Measurements from ENCODE around the gene PRR23C. TPM values are rescaled to one million over a fixed set of nuclear protein-coding genes. Genes with fewer than 3 reads are reported as not detected.

The PRR23C gene
- total RNA-seq, 2 donors from 2014 or later = not detected

DNA sequence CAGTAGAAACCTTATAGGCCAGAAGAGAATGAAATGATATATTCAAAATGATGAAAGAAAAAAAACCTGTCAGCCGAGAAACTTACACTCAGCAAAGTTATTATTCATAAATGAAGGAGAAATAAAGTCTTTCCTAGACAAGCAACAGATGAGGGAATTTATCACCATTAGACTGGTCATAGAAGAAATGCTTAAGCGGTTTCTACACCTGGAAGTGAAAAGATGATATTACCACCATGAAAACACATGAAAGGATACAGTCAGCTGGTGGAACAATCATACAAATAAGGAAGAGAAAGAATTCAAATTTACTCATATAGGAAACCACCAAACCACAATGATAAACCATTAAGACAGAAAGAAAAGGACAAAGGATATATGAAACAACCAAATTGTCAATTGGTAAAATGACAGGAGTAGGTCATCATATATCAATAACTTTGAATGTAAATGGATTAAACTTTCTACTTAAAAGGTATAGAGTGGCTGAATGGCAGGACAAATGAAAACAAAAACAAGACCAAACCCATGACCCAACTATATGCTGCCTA is 29.9 kb upstream of the PRR23C start:
- TF ChIP-seq, protein P1, sequence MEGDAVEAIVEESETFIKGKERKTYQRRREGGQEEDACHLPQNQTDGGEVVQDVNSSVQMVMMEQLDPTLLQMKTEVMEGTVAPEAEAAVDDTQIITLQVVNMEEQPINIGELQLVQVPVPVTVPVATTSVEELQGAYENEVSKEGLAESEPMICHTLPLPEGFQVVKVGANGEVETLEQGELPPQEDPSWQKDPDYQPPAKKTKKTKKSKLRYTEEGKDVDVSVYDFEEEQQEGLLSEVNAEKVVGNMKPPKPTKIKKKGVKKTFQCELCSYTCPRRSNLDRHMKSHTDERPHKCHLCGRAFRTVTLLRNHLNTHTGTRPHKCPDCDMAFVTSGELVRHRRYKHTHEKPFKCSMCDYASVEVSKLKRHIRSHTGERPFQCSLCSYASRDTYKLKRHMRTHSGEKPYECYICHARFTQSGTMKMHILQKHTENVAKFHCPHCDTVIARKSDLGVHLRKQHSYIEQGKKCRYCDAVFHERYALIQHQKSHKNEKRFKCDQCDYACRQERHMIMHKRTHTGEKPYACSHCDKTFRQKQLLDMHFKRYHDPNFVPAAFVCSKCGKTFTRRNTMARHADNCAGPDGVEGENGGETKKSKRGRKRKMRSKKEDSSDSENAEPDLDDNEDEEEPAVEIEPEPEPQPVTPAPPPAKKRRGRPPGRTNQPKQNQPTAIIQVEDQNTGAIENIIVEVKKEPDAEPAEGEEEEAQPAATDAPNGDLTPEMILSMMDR (IDR thresholded peaks at IDR 0.05) = no peak
- no peak overlapping the region for H3K4me3 ChIP-seq
- intact Hi-C loops (cut with DNase I) = no loop called here

GRCh38 chr3:139062918-139063317 is 18.2 kb upstream of the PRR23C start:
- no peaks in the 10 kb centered on the region for H3K9me3 ChIP-seq
- H3K4me3 ChIP-seq = no peak overlapping the region
- intact Hi-C loops (cut with DNase I) = no loop called here
- H3K9ac ChIP-seq (ENCODE audit: low read depth in 2 of 2, low read length in 2 of 2) = no peak overlapping the region
- no peak for DNase-seq
- no peaks in the 10 kb centered on the region for H3K4me1 ChIP-seq
- no peaks in the 10 kb centered on the region for H3K27me3 ChIP-seq
- TF ChIP-seq, protein P1 (IDR thresholded peaks at IDR 0.05) = no peak
- no peaks in the 10 kb centered on the region for H3K36me3 ChIP-seq
- H3K27ac ChIP-seq = no peak overlapping the region

More for the DNA sequence above, 29.9 kb upstream of the PRR23C start:
- Histone ChIP-seq H3K4me1 (no peaks in the 10 kb centered on the region), H3K9ac (ENCODE audit: low read depth in 2 of 2, low read length in 2 of 2) (no peak overlapping the region), H3K36me3 (no peaks in the 10 kb centered on the region), H3K27ac (no peak overlapping the region), H3K27me3 (no peaks in the 10 kb centered on the region), H3K9me3 (no peaks in the 10 kb centered on the region)
- no peak for DNase-seq

GRCh38 chr3:139052802-139053600 is 8.3 kb upstream of the PRR23C start:
- H3K9ac ChIP-seq (ENCODE audit: low read depth in 2 of 2, low read length in 2 of 2) = no peak overlapping the region
- H3K4me3 ChIP-seq = no peak overlapping the region
- H3K36me3 ChIP-seq = no peaks in the 10 kb centered on the region
- no peaks in the 10 kb centered on the region for H3K27me3 ChIP-seq
- H3K4me1 ChIP-seq = no peaks in the 10 kb centered on the region
- no peak for DNase-seq
- no peaks in the 10 kb centered on the region for H3K9me3 ChIP-seq
- intact Hi-C loops (cut with DNase I) = no loop called here
- TF ChIP-seq, protein P1 (IDR thresholded peaks at IDR 0.05) = no peak
- H3K27ac ChIP-seq = no peak overlapping the region

DNA sequence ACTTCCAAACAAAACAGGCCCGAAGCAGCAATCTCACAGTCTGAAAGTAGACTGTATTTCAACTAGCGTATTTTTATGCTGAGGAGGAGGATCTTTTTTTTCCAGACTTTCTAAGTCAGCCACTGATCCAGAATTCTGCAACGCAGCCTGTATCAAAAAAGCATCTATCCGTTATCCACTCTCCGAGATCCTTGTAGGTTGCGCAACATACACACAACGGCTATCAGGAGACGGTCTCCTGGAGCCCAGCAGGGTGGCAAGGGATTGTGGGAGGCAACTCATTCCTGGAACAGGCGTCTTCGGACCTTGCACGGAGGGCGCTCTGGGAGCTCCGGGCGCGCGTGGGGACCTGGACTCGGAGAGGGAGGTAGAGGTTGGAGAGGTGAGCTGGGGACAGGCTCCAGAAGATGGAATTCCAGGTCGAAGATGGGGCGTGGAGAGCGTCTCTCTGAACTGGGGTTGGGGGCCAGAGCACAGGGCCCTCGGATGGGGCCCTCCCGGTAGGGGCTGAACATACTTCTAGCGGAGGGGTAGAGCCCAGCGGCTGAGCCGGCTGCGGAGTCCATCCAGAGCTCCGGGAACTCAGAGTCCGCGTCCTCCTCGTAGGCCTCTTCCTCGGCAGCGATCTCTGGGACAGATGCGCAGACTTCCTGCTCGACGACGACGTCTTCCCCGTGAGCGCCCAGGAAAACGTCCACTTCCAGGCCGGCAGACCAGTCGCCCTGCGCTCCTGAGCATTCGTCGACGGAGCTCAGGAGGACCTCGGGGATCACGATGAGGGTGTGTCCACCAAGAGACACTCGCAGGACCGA is 932 bp downstream of the PRR23C start:
- H3K4me3 ChIP-seq = no peak overlapping the region
- H3K4me1 ChIP-seq = no peaks in the 10 kb centered on the region
- no peaks in the 10 kb centered on the region for H3K9me3 ChIP-seq
- no peak for DNase-seq
- H3K27ac ChIP-seq = no peak overlapping the region
- TF ChIP-seq, protein P1 (IDR thresholded peaks at IDR 0.05) = no peak
- no peak overlapping the region for H3K9ac ChIP-seq (ENCODE audit: low read depth in 2 of 2, low read length in 2 of 2)
- H3K36me3 ChIP-seq = no peaks in the 10 kb centered on the region
- intact Hi-C loops (cut with DNase I) = no loop called here
- H3K27me3 ChIP-seq = no peaks in the 10 kb centered on the region

DNA sequence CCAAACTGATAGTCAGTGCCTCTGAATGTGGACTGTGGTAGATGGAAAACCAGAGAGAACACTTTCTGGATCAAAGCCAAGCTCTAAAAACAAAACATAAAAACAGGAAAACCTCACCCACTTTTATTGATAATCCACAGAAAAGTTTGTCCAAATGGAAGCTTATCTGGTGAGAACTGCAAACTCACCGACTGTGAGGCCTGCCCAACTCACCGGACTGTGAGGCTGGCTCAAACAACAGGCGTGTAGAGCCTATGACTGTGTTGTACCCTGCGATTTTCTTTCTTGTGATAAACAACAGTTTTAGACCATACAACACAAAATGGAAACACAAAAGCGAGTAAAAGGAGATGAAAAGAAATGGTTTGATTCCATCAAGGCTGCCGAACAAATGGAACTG is 7.2 kb downstream of the PRR23C start:
- H3K4me1 ChIP-seq = no peaks in the 10 kb centered on the region
- intact Hi-C loops (cut with DNase I) = no loop called here

More for the DNA sequence above, 7.2 kb downstream of the PRR23C start:
- Histone ChIP-seq H3K4me3 (no peak overlapping the region), H3K36me3 (no peaks in the 10 kb centered on the region), H3K27me3 (no peaks in the 10 kb centered on the region), H3K9ac (ENCODE audit: low read depth in 2 of 2, low read length in 2 of 2) (no peak overlapping the region), H3K27ac (no peak overlapping the region), H3K9me3 (no peaks in the 10 kb centered on the region)
- TF ChIP-seq, protein P1 (IDR thresholded peaks at IDR 0.05) = no peak
- no peak for DNase-seq
